Suprapubic skin (tissue), 4 donors: ENCODE measurements around the gene MAPK4. TPM values are rescaled to one million over a fixed set of nuclear protein-coding genes. Genes with fewer than 3 reads are reported as not detected.

ENCODE experiments used
- DNase-seq, 2 donors: peaks; one replicate each; pipeline ENCODE4 v3.0.0-alpha.2; 2019; ENCODE audit warnings: low spot score in 2 of 2
- H3K27ac ChIP-seq: fragments of 200-600 bp; sonication (generic); one replicate; pipeline ENCODE4 v1.5.1; 2019
- H3K27me3 ChIP-seq: fragments of 200-600 bp; sonication (generic); one replicate; pipeline ENCODE4 v1.5.1; 2019
- H3K36me3 ChIP-seq: fragments of 200-600 bp; sonication (generic); one replicate; pipeline ENCODE4 v1.5.1; 2019
- H3K4me1 ChIP-seq: fragments of 200-600 bp; sonication (generic); one replicate; pipeline ENCODE4 v1.5.1; 2019
- H3K4me3 ChIP-seq: fragments of 200-600 bp; sonication (generic); one replicate; pipeline ENCODE4 v1.5.1; 2019; ENCODE audit warnings: mild to moderate bottlenecking
- H3K9me3 ChIP-seq: fragments of 200-600 bp; sonication (generic); one replicate; pipeline ENCODE4 v1.5.1; 2019
- EP300 ChIP-seq: sonication (generic); formaldehyde crosslinking; IDR thresholded peaks from one replicate; pipeline ENCODE4 v1.6.1; 2017; ENCODE audit warnings: antibody characterized with exemption
- POLR2A ChIP-seq, 2 donors: fragments of 450-650 bp; IDR thresholded peaks; one replicate each; pipeline ENCODE4 v1.6.1; 2017; ENCODE audit warnings: antibody characterized with exemption in 2 of 2, mild to moderate bottlenecking in 2 of 2, moderate library complexity in 2 of 2
- POLR2AphosphoS5 ChIP-seq, 3 donors: sonication (generic); formaldehyde crosslinking; IDR thresholded peaks; one replicate each; pipeline ENCODE4 v1.6.1; 2017; ENCODE audit warnings: antibody characterized with exemption in 3 of 3
- WGBS: methylation state at CpG from one replicate; pipeline ENCODE4 v1.1.5; 2018; 5-methylcytosine and 5-hydroxymethylcytosine counted together
- total RNA-seq, 4 donors: library from RNA; depleted of rRNA; stranded (reverse); fragments of >200 nt; gene quantifications; one replicate each; pipeline ENCODE4 v1.1.0, GENCODE V29; 2016
- TF ChIP-seq, protein P1 (sequence below), 2 donors: fragments of 200-600 bp in 1 of 2; fragments of 450-650 bp in 1 of 2; sonication (generic) in 1 of 2; IDR thresholded peaks; one replicate each; pipeline ENCODE4 v1.5.1; 2016 to 2019; ENCODE audit warnings: antibody characterized with exemption in 2 of 2, mild to moderate bottlenecking in 1 of 2, moderate library complexity in 1 of 2

The MAPK4 gene
- total RNA-seq, 4 donors from 2014 or later: 1.9 to 4.8 (median 2.4) TPM

DNA sequence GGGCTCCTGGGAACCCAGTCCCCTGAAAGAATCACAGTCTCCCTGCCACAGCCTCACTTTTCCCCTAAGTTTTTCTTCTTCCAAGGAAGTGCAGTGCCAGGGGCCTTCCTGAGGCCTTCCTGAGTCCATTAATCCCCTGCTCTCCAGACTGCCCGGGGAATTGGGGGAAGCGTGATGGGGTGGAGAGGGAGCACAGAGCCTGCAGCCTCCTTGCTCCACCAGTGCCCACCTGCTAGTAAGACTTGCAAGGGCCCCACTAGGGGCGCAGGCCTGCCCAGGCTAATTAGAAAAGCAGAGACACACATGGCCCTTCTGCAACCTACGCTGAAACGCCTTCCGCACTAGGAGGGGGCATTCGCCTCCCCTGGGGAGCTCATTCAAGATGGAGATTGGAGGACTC lies 149.3 kb downstream of the MAPK4 start:
- Histone ChIP-seq H3K27ac (no peak overlapping the region), H3K4me1 (no peaks in the 10 kb centered on the region), H3K36me3 (no peaks in the 10 kb centered on the region), H3K27me3 (no peaks in the 10 kb centered on the region), H3K9me3 (no peaks in the 10 kb centered on the region), H3K4me3 (no peak overlapping the region)
- 90% methylated on average over 7 of the region's 7 CpGs for WGBS
- no peak for DNase-seq
- TF ChIP-seq, protein P1, sequence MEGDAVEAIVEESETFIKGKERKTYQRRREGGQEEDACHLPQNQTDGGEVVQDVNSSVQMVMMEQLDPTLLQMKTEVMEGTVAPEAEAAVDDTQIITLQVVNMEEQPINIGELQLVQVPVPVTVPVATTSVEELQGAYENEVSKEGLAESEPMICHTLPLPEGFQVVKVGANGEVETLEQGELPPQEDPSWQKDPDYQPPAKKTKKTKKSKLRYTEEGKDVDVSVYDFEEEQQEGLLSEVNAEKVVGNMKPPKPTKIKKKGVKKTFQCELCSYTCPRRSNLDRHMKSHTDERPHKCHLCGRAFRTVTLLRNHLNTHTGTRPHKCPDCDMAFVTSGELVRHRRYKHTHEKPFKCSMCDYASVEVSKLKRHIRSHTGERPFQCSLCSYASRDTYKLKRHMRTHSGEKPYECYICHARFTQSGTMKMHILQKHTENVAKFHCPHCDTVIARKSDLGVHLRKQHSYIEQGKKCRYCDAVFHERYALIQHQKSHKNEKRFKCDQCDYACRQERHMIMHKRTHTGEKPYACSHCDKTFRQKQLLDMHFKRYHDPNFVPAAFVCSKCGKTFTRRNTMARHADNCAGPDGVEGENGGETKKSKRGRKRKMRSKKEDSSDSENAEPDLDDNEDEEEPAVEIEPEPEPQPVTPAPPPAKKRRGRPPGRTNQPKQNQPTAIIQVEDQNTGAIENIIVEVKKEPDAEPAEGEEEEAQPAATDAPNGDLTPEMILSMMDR (IDR thresholded peaks at IDR 0.05): no peak
- no peak for TF ChIP-seq POLR2AphosphoS5 (IDR thresholded peaks at IDR 0.05)
- TF ChIP-seq POLR2A (IDR thresholded peaks at IDR 0.05): no peak
- no peak for TF ChIP-seq EP300

DNA sequence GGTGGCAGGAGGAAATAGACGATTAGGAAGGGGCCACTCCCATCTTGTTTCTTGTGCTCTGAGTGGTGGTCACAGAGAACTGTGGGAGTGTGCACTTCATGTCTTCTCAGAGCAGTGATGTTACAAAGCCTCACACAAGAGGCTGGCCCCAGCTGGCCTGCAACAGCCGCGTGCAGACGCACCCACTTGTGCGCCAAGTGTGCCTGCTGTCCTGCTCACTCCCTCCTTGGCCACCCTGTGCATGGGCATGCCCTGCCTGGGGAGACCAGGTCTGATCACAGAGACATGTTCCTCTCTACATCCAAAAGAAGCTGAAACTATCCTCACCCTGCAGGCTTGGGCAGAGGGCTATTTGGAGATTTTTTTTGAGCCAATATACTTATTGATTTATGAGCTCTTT lies 151.5 kb downstream of the MAPK4 start:
- TF ChIP-seq POLR2A (IDR thresholded peaks at IDR 0.05) (no peak), EP300 (no peak), POLR2AphosphoS5 (IDR thresholded peaks at IDR 0.05) (no peak)
- TF ChIP-seq, protein P1 (IDR thresholded peaks at IDR 0.05): no peak
- Histone ChIP-seq H3K36me3 (no peaks in the 10 kb centered on the region), H3K9me3 (peaks cover 4% of the 10 kb centered on the region), H3K4me1 (no peaks in the 10 kb centered on the region), H3K27me3 (no peaks in the 10 kb centered on the region), H3K27ac (no peak overlapping the region), H3K4me3 (no peak overlapping the region)
- DNase-seq: no peak
- 49% methylated on average over 5 of the region's 5 CpGs for WGBS

DNA sequence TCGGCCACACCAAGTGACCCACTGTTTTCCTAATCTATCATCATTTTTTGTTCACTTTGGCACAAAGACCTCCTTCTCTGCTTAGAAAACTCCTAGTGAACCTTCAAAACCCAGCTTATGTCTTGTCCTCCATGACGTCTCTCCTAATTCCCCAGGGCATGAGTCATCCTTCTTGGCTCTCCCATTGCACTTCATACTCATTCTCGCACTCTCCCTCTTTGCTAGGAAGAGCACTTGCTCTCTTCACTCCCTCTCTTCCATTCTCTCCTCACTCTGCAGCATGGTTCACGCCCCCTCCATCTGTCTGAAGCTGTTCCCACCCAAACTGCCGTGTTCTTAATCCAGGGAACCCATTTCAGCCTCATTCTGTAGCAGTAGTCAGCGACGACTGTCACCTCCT lies 156.0 kb downstream of the MAPK4 start:
- H3K9me3 ChIP-seq: peaks cover 4% of the 10 kb centered on the region
- no peaks in the 10 kb centered on the region for H3K27me3 ChIP-seq
- TF ChIP-seq EP300: no peak
- WGBS: 87% methylated on average over 7 of the region's 7 CpGs
- no peak for DNase-seq
- no peaks in the 10 kb centered on the region for H3K36me3 ChIP-seq
- H3K4me1 ChIP-seq: no peaks in the 10 kb centered on the region
- no peak overlapping the region for H3K4me3 ChIP-seq
- no peak overlapping the region for H3K27ac ChIP-seq

DNA sequence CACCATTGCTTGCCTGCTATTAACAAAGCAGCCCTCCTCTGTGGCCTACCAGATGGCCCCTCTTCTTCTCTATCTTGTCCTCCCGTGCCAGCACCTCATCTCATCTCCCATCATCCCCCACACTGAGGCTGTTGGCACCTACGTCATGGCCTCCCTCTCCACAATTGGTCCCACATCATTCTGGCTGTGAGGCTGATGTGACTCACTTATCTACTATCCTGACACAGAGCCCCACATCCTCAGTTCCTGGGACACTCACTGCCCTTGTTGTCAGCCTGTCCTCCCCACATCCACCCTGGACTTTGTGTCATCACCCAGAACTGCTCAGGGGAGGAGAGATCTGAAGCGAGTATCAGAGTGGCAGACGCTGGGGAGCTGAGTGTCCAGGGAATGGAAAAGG lies 157.0 kb downstream of the MAPK4 start:
- no peaks in the 10 kb centered on the region for H3K27me3 ChIP-seq
- no peak overlapping the region for H3K4me3 ChIP-seq
- TF ChIP-seq, protein P1 (IDR thresholded peaks at IDR 0.05): no peak
- no peak for TF ChIP-seq POLR2AphosphoS5 (IDR thresholded peaks at IDR 0.05)
- no peak for TF ChIP-seq EP300
- TF ChIP-seq POLR2A (IDR thresholded peaks at IDR 0.05): no peak
- H3K4me1 ChIP-seq: no peaks in the 10 kb centered on the region
- no peak overlapping the region for H3K27ac ChIP-seq
- no peak for DNase-seq
- peaks cover 4% of the 10 kb centered on the region for H3K9me3 ChIP-seq
- WGBS: 78% methylated on average over 4 of the region's 4 CpGs
- H3K36me3 ChIP-seq: no peaks in the 10 kb centered on the region

DNA sequence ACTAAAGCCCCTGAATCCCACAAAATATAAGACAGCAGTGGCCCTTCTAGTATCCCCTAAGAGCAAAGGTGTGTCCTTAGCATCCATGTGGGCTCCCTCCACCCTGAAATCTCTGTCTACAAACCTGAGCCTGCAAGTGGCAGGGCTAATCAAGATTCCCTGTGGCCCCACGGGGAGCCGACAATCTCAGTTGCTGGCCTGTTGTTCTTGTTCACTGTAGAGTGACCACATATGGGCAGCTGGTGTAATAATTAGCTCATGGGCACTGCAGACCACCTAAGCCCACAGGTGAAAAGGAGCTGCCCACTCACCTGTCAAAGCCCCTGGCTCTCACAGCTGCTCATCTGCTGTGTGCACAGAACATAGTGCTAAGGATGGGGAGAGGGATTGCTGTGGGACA lies 157.7 kb downstream of the MAPK4 start:
- Histone ChIP-seq H3K9me3 (peaks cover 4% of the 10 kb centered on the region), H3K36me3 (no peaks in the 10 kb centered on the region), H3K4me3 (no peak overlapping the region), H3K4me1 (no peaks in the 10 kb centered on the region), H3K27ac (no peak overlapping the region), H3K27me3 (no peaks in the 10 kb centered on the region)
- DNase-seq: no peak
- 100% methylated on average over 2 of the region's 2 CpGs for WGBS
- no peak for TF ChIP-seq POLR2AphosphoS5 (IDR thresholded peaks at IDR 0.05)
- TF ChIP-seq POLR2A (IDR thresholded peaks at IDR 0.05): no peak
- TF ChIP-seq, protein P1 (IDR thresholded peaks at IDR 0.05): no peak
- no peak for TF ChIP-seq EP300
